GM21529 (cell line): Measurements from ENCODE around the gene MCTP1.
"Not testable (repeated sequence)": the region's sequence is repeated elsewhere in the genome, so short reads cannot be mapped to it uniquely, and the experiment has no call there.

Source experiments
- ATAC-seq: cut with Tn5 transposase; IDR thresholded peaks from one replicate; pipeline ENCODE4 v1.9.1; 2021; ENCODE audit not compliant: unreplicated experiment

MCTP1 gene

DNA sequence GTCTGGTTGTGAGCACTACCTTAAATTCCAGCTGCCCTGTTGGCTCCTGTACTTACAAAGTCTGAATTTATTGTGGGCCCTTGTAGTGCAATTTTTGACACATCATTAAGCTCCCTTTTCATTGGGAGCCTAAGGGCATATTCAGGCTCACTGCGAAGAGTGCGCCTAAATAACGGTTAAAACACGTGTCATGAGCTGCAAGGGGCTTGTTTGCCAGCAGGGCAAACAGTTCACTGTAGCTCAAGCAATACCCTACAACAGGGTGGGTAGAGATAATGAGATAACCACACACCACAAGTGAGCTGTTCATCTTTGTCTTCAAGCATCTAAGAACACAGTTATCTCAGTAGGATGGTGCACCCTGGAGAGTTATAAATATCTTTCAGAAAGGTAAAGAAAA, 452.2 kb downstream of the MCTP1 start:
- ATAC-seq = no peak

DNA sequence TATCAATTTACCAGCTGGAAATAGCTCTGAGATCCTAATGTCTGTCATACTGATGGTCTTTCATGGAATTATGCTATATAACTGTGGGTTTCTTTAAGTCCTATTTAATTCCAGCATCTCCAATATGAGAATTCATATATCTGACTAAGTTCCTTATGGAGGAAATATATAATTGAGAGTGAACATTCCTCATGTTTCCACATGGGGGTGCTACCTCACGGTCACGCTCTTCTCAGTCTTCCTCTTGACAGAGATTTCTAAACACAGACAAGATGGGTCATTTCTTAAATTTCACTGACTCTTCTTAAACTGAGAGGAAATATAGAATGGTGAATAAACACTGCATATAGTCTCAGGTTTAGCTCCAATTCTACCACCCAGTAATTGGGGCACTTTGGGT, 454.4 kb downstream of the MCTP1 start:
- ATAC-seq = peak; percentile 86

DNA sequence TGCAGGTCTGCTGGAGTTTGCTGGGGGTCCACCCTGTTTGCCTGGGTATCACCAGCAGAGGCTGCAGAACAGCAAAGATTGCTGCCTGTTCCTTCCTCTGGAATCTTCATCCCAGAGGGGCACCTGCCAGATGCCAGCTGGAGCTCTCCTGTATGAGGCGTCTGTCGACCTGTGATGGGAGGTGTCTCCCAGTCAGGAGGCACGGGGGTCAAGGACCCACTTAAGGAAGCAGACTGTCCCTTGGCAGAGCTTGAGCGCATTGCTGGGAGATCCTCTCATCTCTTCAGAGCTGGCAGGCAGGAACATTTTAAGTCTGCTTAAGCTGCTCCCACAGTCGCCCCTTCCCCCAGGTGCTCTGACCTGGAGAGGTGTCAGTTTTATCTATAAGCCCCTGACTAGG, 456.7 kb downstream of the MCTP1 start:
- ATAC-seq = not testable (repeated sequence)

DNA sequence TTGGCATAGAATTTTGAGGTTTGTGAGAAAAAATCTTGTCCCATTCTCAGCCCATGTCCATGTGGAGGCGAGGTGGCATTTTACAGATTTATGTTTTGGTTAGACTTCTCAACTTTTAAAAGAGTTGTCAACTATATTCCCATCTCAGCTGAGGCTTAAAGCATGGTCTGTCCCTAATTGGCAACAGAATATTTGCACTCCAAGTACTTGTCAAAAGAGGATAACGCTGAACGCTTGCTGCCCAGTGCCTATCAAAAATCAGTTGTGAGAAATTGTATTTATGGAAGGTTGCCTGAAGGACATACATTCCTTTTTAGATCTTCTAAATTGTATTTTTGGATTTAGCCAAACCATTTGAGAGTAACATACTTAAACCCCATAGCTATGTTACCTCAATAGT, 464.4 kb downstream of the MCTP1 start:
- no peak for ATAC-seq

DNA sequence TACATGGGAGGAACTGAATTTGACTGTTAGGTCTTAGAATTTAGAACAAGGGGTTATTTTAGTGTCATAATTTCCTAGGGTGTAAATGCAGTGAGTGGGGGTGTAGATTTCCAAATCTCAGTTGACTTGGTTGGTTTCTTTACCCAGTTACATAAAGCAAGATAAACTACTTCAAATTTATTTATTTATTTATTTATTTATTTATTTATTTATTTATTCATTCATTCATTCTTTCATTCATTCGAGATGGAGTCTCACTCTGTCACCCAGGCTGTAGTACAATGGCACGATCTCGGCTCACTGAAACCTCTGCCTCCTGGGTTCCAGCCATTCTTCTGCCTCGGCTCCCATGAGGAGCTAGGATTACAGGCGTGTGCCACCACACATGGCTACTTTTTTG, 466.0 kb downstream of the MCTP1 start:
- no peak for ATAC-seq

DNA sequence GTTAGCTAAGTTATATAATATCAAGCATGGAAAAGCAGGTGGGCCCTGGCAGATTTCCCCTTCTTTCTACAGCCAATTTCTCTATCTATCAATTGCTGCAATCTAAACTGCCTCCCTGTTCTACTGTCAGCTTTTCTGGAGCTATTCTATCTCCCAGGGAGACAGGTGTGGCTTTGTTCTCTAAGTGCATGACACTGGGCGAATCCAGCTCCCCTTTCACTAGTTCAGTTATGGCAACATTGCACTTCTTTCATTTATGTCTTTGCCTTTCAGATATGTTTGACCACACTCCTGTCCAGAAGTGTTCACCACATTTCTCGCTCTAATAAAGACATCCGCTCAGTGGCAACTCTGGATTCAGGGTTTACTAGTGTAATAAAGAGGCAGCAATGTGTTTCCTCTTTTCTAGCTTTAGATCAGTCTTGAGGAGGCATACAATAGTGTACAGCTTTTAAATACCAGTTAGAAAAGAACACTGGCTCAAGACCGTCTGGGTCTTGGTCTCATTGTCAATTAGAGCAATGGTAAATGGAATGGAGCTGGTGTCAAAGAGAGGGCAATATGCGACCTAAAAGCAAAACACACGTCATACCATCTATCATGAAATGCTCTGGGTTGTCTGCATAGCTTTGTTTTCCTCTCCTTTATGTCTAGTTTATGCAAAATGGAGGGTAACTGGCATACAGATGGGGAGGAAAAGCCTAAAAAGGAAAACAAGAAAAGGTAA, 469.4 kb downstream of the MCTP1 start:
- ATAC-seq = no peak

DNA sequence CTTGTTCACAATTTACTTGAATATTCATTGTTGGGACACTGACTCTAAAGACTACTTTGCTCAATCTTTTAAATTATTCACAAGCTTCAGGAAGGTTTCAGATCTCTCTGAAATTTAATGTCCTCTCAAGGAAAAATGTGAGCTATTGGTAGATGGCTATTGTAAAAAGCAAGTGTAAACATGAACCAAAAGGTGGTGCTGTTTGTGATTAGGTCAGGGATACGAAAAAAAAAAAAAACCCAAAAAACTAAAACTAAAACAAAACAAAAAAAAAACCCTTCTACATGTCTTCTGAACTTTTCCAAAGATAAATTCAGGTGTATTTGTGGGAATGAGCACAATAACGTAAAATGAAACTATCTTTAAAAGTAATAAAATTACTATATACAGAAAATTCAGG, 472.7 kb downstream of the MCTP1 start:
- ATAC-seq = no peak

DNA sequence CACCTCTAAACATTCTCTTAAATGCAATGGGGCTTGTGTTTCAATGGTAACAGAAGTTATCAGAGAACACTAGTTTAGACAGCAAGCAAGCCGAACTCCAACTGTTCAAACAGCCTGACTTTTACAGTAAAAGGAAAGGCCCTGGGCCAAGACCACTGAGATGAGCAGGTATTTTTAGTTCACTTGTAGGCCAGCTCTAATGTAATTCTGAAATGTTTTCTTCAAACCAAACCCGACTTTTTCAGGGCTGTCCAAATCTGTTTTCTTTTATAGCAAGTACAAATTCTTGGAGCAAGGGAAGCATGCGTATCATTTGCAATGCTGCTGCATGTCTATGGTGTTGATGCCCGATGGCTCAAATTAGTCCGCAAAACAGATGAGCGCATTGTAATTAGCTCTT, 473.6 kb downstream of the MCTP1 start:
- no peak for ATAC-seq

DNA sequence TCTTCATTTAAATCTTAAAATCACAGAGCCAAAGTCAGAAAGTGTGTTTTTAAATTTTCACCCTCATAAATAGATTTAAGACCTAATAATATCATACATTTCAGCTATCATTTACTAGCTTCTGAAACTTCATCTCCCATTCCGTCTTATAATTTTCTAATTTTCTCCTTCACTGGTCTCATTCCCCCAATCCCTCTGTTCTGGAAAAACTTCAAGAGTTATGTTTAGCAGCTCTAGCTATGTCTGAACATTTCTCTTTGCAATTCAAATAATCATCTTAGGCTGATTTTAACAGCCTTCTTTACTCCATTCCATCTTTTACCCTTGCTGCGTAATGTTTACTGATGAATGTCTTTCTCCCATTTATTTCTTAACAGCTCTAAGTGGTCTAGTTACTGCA, 474.0 kb downstream of the MCTP1 start:
- no peak for ATAC-seq

DNA sequence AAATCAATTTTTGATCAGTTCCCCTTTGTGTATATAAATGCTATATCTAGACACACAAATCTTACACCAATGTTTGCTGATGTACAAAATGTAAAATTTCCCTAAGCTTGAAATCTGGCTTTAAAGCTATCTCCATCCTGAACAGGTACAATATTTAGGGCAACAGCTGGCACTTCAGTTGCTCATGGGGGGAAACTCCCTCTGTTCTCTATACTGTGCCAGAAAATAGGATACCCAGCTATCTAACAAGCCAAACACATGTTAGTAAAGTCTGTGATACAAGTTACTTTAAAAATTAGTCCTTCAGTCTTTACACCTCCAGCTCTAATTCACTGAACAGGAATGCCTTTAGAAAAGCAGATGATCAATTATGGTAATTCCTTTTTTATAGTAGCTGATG, 474.6 kb downstream of the MCTP1 start:
- ATAC-seq = no peak

DNA sequence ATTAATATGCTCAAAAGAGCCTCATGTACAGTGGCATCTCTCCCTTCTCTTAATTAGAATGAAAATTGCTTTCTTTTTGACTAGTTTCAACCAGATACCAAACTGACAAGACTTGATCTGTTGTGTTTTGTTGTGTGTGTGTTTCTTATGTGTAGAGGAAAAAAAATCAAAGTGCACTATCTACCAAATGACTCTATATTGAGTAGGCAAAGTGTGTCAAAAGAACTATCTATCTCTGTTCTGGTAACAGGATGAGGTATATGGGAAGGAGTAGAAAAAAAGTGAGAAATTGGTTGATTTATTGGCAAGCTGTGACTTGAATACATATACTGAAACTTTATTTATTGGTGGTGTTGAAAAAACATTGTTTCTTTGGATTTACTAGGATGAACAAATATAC, 476.4 kb downstream of the MCTP1 start:
- no peak for ATAC-seq

DNA sequence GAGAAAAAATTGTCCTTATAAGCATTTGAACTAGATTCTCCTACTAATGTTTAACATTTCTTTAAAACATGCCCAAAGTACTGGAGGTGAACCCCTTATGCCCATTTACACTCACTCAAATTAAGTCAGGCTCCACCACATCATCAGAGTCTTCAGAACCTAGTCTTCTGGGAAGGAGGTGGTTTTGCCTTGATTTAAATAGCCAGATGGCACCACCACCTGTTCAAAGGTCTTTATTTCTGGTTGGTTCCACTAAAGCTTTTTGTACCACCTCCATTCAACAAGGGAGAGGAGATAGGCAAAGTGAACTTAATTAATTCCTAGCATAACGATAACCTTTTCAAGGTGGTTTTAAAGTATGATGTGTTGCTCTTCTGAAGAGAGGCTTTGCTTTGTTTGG, 476.9 kb downstream of the MCTP1 start:
- ATAC-seq = no peak

DNA sequence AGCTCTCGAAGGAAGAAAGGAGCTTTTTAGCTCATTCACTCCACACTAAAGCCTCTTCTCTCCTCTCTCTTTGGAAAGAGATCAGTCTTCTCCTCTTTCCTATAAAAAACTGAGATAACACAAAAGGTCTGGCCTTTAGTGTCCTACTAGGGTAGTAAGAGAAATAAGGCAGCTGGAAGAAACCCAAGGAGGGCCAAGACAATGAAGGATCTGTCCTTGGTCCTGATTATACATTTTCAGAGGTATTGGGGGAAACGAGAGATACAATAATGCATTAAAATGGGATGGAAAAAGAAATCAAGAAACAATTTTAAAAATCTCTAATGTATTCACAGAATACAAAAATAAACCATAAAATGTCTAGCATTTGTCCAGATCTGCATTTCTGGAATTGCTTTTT, 482.4 kb downstream of the MCTP1 start:
- no peak for ATAC-seq

DNA sequence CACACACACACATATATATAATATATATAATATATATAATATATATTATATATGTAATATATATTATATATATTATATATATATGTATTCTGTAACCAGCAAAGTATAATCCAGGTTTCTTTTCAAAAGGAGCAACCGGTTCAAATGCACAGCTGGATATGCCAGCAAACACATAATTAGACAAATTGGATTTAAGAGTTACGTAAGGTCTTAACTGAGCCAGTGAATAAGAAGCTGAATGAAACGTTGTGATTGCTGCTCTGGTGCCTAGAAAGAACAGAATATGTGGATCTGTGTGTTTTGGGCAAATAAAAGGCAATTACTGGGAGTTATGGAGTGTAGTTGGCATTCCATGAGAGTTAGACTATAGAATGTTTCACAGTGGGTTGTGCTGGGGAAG, 488.3 kb downstream of the MCTP1 start:
- no peak for ATAC-seq

DNA sequence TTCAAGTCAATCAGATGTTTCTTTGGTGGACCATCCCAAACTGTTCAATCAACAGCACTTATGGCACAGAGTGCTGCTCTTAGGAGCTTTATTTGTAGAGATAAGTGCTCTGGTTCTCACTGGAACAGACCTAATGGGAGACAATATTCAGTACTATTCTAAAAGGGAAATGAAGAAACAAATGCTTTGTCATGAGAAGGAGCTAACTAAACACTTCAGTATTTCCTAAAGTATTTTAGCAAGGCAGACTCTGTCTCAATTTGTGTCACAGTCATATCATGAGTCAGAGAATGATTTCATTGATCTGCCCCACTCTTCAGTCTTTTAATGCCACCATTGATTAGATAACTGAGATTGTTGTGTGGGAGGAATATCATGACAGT, 491.1 kb downstream of the MCTP1 start:
- peak; percentile 41 for ATAC-seq

DNA sequence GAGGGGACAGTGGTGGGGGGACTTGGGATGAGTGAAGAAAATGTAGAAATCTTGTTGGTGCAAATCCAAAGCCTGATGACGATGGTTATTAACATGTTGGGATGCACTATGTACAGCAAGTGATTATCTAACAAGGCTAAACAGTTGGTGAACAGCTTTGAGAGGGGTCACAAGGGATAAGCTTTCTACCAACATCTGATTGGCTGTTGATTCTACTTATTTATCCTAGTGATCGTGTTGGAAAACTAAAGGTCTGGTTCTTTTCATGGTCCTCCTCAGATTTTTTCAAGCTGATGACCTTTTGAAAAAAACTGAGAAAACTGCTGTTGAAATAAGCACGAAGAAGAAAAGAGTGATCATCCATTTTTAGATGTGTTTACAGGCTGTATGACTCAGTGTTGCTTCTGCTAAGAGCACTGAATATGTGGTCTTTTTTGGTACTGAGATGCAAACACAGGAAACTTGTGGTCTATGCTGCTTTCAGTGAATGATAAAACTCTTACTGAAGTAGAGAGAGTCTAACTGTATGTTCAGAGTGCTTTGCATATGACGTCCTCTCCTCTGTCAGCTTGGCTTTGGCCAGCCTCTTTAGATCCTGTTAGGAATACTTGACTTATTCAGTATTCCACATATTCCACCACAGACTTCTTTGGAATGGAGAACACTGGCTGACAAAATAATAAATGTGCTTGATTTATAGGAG, 491.6 kb downstream of the MCTP1 start:
- peak; percentile 100 for ATAC-seq

DNA sequence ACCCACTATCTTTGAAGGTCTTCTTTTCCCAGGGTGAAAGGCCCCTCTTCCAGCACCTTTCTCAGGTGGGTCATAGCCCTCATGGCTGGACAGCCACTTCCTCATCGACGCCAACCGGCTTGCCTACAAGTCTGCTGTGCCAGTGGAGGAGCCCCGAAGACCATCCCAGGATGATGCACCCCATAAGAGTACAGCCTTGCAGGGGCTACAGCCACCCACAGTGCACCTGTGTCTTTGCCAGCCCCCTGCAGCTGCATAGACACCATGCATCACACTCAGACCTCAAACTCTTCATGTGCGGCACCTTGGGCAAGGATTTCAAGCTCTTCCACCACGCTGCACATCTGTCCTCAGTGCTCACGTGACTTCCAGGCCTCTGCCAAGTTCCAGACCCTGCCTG, 493.1 kb downstream of the MCTP1 start:
- no peak for ATAC-seq

DNA sequence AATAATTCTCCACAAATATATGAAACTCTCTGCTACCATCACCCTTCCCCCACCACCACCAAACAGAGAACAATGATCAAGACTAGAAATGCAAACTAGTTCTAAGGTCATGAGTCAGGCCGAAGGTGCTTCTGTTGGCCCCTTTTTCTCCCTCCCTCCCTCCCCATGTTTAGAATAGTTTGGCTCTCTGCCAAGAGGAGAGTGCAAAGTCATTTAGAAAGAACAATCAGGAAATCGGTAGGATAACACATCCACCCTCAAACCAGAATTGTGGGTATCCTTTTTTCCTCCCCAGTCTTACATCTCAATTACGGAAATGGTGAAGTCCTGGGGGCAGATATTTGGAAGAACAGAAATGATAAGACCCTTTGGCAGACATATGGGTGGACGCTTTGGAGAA, 496.4 kb downstream of the MCTP1 start:
- ATAC-seq = no peak

DNA sequence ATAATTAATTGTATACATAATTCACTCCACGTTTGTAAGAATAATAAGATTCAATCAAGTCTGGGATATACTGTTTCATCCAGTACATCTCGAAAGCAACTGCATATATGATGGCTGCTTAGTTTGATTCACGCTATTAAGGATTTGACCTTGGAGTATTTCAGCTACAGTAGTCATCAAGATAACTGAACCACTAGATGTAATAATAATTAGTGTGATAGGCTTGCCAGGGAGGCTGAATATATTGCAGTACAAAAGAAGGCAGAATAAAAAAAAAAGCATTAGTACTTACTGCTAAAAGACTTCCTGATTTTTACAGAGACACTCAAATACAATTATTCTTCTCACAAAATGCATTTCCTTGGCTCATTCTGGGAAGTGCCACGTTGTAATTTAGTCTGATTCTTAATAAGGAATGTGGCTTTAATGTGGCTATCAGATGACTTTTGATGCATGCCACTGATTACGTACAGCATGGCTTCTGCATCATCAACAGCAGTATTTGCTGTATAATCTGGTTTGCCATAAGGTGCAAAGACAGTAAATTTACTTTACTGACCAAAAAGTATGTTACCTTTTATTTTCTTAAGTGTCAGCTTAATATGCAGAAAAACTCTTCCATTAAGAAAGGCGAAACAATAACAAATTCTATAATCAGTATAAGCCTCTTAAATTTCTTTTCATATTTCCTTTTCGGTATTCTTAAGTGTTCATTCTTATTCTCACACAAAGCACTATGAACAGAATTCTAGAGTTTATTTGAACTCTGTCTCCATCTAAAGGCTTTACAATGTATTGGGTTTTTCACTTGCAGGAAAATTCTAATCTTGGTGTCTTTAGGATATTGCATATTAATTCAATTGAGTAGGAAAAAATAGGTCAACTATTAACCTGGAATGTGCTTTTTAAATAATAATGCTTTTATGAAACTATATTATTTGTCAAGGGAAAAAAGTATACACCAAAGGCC, 500.1 kb downstream of the MCTP1 start:
- ATAC-seq = no peak

DNA sequence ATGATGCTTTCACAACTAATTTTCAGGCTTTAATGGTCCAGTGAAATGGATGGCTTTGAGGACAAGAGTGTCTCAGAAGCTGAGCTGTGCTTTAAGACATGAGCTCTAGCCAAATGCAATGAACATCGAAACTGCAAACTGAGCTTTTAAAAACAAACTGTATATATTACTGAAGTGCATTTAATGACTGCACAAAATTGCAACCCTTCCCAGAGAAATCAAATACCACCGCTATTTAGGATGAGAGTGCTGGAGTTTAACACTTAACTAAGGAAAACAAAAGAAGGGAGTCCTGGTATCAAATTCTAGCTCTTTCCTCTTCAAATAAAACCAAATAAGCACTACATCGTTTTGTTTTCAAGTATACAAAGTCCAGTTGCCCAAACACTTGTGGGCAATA, 502.5 kb downstream of the MCTP1 start:
- no peak for ATAC-seq

DNA sequence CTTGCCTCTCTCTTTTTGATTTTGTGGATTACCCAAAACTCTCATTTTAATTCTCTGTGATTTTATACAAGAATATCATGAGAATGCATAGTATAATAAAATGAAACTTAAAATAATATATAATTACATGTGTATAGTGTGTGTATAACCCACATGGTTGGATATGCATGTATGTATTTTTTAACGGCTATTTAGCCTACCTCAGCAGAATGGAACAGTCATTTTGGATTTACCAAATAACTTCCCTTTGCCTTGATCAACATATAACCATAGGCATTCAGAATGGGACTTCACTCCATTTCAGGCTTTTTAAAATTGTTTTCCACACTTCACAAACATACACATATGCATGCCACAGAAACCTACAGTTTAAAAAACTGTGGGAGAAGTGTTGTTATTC, 505.2 kb downstream of the MCTP1 start:
- no peak for ATAC-seq

DNA sequence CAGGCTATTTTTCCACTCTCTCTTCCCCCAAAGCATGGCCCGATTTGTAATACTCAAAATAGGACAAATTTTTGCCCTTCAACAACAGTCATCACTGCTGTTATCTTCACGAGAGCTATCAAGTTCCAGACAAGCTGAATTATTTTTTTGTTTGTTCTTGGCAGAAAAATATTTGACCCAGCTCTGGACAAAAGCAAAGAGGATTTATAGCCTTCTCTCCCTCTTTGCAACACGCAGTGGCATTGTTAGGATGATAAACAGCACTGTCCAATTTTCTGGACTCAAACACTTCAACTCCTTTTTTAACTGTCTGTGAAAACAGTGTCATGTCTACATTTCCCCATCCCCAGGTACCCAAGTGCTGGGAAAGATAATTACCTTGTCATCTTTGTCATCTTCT, 506.2 kb downstream of the MCTP1 start:
- no peak for ATAC-seq
